Eye (tissue), 1 donor: Measurements from ENCODE around the gene LAD1.

Source experiments
- DNase-seq: peaks from one replicate; pipeline ENCODE4 v3.0.0-alpha.2; 2015

LAD1 gene

DNA sequence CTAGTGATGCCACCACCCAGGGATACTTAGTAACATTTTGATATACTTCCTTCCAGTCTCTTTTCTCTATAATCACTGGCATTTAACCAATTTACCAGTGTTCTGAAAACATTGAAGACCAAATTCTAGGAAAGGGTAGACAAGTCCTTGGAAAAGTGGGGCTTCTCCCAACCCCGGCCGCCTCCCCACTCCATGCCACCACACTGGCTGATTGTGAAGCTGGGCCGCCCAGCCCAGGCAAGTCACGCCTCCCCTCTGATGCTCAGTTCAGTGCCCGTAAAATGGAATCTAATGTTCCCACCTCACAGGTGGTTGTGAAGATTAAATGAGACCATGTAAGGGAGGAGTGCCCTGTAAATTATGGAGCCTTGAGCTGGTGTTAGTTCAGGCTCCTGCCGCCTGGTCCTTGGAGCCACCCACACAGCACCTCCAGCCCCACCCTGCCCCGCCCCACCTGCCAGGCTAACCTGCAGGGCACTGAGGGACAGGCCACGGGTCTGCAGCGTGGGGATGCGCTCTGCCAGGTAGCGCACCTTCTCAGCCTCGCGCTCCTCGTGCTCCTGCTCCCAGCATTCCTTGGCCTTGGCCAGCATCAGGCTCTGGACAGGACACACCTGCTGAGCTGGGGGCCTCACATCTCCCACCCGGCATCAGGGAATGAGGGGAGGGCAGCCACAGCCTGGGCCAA is 15.1 kb upstream of the LAD1 start:
- no peak for DNase-seq

DNA sequence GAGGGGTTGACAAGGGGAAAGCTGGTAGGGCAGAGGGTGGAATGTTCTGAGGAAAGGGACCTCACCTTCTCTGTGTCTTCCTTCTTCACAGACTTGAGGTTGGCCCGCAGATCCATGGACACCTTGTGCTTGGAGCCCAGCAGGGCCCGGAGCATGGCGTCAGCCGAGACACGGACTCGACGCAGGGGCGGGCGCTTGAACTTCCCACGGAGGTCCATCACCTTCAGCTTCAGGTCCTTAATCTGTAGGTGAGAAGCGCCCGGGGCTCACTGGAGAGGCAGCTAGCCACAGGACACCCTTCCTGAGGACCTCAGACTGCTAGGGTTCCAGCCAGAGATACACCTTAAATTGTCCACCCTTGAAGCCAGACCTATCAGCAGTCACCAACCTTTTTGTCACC is 12.2 kb upstream of the LAD1 start:
- no peak for DNase-seq

DNA sequence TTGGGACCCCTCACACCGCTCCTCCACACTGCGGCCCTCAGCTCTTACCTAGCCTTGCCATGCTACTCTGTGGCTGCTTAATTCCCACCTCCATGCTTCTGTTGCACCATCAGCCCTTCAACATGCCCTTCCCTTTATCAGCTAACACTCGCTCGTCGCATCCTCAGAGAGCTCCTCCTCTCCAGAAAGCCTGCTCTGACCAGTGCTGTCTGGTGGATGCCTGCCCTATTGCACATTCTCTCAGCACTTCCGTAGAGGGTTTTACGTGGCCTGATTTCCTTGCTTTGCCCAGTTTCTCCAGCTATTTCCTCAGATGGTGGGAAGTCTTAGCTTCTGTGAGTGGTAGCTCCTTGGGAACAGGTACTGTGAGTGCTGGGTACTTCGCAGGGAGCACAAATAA is 10.3 kb upstream of the LAD1 start:
- DNase-seq = no peak

DNA sequence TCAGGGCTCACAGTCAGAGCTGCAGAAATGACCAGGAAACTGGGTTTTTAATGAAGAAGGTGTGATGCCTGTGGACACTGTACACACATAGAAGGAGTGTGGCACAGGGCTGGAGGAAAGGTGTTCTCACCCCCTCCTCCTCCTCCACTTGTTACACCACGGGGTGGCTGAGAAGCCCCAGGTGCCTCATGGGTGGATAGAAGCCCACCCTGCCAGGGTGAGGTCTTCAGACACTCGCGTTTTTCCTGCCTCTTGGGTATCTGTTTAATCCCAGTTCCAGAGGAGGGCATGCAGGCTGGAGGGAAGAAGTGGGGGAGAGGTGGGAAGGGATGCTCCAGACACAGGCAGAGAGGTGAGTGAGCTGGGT is 9.7 kb upstream of the LAD1 start:
- DNase-seq = no peak

DNA sequence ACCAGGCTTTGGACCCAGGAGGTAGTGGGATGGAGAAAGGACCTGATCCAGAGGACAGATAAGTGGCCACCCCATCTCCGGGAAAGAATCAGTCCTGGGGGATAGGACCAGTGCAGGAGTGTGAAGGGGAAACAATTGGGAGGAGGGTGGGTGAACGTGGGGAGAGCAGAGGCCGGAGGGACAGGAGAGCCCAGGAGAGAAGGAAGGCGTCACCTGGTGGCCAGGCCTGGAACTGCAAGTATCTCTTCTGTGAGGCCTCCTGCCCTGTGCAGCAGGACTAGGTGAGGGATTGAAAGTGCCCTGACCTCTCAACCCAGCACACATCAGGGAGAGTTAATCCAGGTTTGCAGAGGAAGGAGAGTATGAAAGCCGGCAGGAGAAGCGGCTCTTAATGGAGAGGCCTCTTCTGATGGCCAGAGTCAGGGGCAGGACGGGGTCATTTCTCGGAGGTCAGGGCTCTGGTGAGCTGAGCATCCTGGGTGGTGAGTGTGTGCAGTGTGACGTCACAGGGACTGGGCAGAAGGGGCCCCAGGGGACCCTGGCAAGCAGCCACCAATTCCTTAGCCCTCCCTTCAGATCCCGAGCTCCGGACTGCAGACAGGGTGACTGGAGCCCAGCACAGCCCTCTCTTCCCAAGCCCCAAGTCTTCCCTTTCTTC is 9.2 kb upstream of the LAD1 start:
- peak; percentile 92 for DNase-seq

DNA sequence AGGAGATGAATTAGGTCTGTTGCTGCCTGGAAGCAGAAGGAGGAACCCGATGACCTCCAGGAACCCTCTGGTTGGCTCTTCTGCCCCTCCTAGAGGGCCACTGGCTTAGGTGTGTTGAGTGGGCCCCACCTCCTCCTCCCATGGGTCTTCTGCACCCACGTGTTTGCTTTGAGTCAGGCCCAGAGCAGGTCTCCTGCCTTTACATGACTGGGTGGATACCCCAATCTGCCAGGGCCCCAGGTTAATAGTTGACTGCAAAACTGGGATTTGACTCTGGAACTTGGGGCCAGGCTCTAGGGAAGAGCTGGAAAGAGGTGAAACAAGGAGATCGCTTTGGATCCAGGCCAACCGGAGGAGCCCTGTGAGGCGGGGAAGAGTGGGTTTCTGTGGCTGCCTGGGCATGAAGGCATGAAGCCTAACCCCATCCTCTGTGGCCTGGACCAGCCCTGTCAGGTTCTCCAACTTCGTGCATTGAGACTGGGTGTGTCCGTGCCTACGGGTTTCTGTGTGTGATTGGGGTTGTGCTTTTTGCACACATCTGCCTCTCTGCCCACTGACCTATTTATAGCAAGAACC is 7.8 kb upstream of the LAD1 start:
- DNase-seq = no peak

DNA sequence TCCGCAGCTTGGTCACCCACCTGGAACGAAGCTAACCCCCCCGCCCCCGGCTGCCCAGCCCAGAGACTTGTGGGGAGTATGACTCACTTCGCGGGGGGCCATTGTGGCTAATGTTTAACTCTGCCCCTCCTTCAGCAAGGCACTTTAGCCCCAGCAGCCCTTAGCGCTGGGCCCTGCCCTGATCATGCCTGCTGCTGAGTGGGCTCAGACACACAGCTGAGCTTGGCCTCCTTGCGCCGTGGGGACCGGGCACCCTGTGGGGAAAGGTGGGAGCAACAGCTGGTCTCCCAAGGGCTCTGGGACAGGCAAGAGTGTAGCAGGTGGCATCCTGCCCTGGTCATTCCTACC is 6.3 kb upstream of the LAD1 start:
- no peak for DNase-seq

DNA sequence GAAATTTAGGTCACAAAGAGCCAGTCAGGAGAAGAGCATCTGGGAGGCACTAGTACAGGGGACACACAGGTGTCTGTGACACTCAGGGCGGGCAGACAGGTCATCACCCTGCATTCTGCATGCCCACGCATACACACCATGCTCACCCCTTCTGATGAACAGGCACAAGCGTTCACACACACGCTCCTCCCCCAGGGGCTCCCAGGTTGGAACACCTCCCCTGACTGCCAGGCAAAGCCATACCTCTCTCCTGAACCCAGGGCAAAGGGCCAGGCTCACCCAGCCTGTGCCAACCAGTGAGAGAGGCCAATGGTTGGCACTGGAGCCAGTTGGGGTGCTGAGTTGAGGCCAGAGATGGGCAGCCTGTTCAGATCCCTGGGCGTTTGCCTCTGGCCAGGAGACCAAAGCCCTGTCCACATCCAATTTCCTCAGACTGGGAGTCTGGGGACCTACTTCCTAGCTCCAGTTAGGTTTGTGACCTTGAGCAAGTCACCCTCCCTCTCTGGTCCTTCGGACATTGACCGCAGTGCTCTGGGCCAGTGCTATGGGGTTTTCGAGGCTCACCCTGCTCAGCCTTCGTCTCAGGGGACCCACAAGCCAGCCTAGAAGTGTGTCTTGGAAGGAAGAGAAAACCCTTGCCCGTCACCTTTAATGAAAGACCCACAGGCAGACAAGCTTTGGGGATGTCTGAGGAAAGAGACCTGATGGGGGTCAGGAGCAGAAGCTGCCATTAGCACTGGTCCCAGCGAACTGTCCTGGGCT is 5.8 kb upstream of the LAD1 start:
- DNase-seq = no peak

DNA sequence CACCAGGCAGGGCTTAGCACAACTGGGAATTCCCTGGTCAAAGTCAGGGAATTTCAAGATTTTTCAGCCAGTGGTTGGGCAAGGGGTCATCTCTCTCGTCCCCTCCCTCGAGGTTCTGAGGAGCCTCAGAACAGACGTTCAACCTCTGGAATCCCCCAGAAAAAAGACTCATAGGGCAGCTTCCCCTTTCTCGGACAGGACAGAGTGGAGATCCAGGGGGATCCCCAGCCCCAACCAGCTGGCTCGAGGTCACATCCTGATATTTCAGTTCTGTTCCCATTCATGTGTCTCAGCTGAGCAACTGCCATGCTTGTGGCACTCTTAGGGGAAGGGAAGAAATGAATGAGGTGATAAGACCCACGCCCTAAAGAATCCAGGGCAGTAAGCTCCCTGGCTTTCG is 4.9 kb upstream of the LAD1 start:
- DNase-seq = no peak

DNA sequence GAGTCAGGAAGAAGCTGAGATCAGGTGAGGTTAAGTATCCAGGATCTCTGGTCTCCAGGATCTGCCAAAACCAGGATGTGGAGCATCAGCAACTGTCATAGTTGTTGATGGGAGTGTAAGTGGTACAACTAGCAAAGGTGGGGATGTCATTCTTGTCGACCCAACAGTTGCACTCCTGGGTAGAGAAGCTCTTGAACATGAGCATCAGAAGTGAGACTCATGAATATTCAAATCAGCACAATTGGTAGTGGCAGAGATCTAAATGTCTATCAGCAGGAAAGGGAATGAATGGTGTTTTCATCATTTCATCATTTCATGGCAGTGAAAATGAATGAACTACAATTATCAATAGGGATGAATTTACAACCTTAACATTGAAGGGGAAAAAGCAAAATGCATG is 4.2 kb upstream of the LAD1 start:
- no peak for DNase-seq

DNA sequence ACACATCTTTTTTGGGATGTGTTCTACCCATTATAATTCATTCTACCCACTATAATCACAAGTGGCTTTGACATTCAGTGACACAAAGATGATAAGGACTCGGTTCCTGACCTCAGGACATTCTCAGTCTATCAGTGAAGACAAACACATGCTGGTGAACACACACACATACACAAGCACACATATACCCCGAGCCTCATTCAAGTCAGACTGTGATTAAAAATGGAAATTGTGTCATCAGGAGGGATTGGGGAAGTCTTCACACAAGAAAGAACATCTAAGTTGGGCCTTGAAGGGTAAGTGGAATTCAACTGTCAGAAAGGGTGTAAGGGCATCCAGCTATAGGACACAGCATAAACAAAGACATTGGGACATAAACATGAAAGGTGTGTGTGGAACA is 2.6 kb upstream of the LAD1 start:
- DNase-seq = no peak

DNA sequence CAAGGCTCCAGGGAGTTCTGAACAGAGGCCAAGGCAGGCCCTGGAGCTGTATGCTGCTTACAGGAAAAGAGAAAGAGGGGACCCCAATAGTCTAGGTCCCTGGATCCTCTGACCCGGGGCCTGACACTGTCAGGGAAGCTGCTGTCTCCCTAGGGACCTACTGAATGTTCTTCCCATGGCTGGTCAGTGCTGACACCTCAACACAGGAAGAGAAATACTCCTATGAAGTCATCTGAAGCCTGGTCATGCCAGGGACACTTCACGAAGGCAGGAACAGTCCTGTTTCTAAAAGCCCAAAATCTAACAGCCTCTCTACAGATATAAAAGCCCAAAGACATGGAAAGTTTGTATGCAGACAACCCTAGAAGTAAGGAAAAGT is 1.7 kb upstream of the LAD1 start:
- DNase-seq = no peak

DNA sequence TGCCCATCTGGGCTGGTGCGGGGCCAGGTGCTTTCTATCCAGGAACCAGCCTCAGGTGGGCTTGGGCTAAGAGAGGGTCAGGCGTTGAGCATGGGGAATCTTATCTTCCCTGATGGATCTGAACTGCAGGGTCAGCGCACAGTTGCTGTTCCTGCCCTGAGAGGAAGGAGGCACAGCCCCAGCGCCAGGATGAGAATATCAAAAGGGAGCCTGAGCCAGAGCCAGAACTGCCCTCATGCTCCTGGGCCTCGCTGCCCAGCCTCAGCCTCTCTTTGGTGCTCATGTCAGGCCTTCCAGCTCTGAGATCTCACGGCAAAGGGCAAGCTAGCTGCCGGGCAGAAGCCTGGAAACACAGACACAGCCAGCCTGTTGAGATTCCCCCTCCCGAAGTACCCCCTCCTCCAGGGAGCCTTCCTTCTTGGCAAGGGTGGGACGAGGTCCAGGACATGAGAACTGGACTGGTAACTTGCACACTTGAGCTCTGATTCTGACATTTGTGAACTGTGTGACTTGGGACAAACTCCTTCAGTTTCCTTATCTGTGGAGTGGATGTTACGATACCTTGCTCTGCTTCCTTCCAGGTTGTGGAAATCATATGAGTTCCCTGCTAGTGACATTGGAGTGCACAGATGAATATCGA is 1.2 kb upstream of the LAD1 start:
- DNase-seq = no peak

DNA sequence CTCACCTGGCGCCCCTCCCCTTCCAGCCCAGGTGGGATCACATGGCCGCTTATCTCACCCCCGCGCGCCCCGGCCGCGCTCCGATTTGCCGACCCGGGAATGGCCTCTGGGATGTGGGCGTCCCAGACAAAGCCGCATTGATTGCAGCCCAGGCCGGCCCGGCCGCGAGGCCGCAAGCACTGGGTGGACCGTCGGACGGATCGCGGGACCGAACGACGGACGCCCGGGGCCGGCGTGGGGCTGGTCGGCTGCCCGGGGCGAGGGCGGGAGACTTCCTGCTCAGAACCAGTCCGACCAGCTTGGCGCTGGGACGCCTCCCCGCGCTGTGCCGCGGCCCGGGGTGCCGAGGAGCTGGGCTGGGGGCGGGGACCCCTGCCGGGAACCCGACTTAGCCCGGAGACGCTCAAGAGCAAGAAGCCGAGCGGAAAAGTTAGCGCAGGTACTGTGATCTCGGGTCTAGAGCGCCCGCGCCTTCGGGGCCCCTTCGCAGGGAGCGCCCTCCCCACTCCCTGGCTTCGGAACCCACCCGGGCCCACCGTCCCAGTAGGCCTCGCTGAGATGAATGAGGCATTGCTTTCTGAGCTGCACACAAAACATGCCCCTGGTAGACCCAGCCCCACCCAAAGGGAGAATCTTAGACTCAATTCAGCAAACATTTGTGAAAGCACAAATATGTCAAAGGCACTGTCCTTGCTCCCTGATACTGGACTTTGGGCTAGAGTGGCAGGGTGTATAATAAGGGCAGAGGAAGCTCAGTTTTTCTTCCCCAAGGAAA is 415 bp upstream of the LAD1 start:
- DNase-seq = peak; percentile 61

DNA sequence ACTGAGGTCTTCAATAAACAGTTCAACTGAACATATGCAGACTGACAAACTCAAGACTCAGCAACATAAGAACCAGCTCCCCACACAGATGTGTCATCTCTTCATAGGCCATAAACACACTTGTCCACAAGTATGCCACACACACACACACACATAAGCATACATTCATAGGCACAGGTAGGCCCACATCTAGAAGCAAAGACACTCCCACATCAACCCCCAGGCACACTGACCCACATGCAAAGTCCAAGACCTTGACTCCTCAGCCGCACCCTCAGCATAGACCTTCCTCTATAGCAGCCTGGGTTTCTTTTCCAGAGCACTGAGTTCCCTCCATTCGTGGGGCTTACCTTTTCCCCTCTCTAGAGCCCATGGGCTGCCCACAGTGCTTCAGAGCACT is 1.4 kb downstream of the LAD1 start:
- DNase-seq = no peak

DNA sequence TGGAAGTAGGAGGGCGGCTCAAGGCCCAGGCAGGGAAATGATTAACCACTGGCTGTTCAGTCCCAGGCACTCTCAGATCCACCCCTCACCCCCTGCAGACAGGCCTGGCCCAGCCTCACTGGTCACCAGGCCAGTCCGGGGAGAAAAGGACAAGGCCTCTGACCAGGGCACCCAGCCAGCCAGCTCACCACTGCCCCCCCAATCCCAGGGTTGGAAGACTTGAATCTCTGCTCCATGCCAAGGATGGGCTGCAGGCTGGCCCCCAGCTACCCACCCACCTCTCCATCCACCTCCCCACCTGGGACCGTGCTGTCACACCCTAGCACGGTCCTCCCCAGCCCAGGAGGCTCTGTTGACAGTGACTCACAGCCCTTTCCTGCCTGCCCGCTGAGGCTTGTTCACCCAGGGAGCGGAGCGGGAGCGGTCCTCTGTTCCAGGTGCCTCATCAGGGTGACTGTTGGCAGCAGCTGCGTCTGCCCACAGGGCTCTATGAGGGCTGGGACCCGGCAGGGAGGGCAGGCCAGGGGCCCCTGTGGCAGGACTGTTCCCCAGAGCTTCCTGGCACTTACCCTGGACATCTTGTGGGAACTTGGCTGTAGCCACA is 2.2 kb downstream of the LAD1 start:
- DNase-seq = no peak

DNA sequence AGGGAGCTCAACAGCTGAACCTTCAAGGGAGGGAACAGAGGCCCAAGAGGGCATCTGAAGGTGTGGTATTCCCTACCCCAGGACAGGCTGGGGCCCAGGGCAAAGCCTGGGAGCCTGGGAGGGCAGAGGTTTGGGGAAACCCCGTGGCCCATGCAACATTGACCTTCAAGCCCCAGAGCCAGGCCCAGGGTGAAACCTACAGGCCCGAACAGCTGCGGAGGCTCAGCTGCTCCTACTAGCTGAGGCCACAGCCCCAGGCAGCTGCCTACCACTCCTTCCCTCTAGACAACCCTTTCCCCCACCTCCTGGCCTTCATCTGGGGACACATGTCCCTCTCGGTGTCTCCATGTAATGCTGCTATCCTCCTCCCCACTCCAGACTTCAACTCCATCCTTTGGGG is 3.2 kb downstream of the LAD1 start:
- no peak for DNase-seq

DNA sequence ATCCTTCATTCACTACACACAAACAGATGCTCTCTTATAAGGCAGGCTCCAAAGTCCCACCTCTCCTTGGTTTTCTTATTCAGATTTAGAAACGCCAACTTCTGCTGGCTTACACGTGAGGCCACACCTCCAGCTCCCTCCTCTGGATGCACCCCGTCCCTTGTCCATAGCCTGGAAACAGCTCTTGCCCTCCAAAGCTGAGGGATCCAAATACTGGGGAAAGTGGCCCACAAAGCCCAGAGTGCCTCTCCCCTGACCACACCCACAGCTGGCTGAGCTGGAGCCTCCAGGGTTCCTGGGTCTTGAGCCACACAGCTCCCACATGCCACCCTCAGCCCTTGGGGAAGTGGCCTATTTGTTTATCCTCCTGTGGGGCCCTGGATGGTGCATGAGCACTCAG is 4.5 kb downstream of the LAD1 start:
- DNase-seq = no peak

DNA sequence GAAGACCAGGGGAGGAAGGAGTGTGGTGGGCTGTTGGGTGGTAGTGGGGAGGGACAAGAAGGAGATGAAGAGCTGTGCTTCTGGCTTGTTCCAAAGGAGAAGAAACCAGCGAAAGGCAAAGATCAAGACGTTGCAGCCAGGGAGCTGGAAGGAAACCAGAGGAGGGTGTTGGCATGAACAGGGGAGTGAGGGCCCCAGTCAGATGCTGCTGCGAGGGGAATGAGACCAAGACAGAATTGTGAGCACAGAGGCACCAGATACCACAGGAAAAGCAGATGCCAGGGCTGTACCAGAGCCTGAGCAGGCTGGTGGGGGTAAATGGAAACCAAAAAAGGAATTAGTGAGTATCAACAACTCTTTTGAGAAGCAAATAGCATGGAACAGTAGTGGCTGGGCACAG is 6.0 kb downstream of the LAD1 start:
- no peak for DNase-seq

DNA sequence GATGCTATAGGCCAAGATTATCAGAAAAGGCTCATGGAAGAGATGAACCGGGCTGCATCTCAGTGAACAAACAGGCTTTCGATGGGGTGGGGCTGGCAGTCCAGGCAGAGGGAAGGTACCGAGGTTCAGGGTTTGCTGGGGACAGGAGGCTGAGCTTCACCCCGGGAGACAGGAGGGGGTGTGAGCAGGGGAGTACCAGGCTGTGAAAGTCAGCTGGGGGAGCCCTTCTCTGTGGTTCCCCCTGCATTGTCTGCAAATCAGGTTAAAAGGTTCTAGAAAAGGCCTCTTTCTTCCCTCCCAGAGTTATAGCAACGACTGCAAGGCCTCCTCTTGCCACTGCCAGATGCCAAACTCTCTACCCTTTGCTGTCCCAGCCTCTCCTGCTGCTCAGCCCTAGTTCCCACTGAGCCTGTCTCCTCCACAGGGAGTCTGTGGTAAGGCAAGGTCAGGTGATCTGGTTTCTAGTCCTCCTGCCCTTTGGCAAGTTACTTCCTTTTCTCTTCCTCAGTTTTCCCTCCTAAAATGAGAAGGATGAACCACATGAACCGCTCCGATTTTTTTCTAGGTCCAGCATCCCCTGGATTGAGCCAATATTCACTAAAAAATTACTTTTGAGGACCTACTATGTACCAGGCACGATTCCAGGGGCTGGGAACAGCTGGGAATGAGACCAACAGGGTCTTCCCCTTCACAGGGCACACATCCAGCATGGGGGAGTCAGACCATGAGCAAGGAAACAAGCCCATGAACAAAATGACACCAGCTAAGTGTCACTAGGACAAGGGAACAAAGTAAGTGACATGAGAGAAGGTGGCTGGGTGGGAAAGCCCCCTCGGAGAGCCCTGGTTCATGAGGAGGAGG is 7.2 kb downstream of the LAD1 start:
- DNase-seq = no peak

DNA sequence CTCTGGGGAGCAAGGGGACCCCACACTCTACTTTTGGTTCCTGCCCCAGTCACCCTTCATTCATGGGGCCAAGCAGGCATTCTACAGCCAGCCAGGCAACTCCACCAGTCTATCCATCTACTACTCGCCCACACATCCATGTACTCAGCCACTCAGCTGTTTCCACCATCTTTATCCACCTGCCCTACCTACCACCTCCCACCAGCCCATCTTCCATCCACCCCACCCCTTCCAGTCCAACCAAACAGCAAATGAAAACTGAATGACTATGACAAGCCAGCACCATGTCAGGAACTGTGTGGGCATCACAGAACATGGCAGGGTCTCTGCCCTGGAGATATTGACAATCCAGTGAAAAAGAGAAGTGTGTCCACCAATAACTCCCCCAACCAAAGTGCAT is 7.9 kb downstream of the LAD1 start:
- no peak for DNase-seq

DNA sequence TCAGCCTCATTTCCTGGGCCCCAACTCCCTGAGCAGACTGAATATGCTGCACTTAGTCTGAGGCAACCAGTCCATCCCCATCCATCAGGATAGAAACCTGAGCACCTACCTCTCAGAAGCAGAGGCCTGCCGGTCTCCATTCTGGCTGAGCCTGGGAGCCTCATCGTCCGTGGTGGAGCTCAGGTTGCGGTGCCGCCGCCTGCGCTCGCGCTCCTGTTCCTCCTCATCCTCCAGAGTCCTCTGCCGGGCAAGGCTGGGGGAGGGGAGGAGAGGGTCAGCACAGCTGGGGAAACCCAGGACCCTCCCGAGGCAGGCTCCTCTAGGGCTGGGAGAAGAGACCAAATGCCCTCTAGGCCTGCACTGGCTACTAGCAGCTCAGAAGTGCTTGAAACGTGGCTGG is 10.1 kb downstream of the LAD1 start:
- no peak for DNase-seq
